Measurements from ENCODE around the gene CNTN4. TPM values are rescaled to one million over a fixed set of nuclear protein-coding genes. Genes with fewer than 3 reads are reported as not detected.

CNTN4 gene
- total and polyA plus RNA-seq, 2 donors (not counting 3 experiments of a cell fraction or from before 2014, with no cell fraction given): not detected

DNA sequence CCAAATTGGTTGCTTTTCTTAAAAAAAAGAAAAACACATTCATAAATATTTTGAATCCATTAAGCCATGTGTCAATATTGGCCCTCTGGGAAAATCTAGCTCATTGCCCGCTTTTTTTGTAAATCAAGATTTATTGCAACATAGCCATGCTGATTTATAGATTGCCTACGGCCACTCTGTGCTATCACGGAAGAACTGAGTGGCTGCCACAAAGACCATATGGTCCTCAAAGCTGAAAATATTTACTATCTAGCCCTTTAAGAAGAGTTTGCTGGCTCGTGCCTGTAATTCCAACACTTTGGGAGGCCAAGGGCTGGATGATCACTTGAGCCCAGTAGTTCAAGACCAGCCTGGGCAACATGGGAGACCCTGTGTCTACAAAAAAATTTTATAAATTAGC is 965.6 kb downstream of the CNTN4 start:
- H3K4me3 ChIP-seq (replicated peaks in 1 of 3; ENCODE audit: insufficient read depth in 1 of 3, low read depth in 1 of 3, low read length in 3 of 3): no peak overlapping the region
- no peak overlapping the region for H3K27ac ChIP-seq (ENCODE audit: insufficient read depth, low read depth, low read length)
- ChIA-PET POLR2A (no interaction called here), CTCF (interaction anchor here (1.2 kb wide), 1 partner anchor 22 kb away, joined by 3 read pairs; no protein-coding TSS in a partner anchor)
- peaks cover 2% of the 10 kb centered on the region for H3K9me3 ChIP-seq (replicated peaks; ENCODE audit: control insufficient read depth, insufficient read depth, low read length)
- no peak overlapping the region for H3K4me2 ChIP-seq (ENCODE audit: insufficient read depth, low read length)
- H4K20me1 ChIP-seq (replicated peaks; ENCODE audit: control insufficient read depth, extremely low read depth, insufficient read depth, low read length): no peaks in the 10 kb centered on the region
- no peaks in the 10 kb centered on the region for H3K4me1 ChIP-seq (ENCODE audit: control insufficient read depth, extremely low read depth, insufficient read depth, low read length)
- FAIRE-seq (no peak), DNase-seq (ENCODE audit: low read depth, low spot score) (no peak)
- intact Hi-C loops (cut with micrococcal nuclease): no loop called here
- no peak overlapping the region for H2AFZ ChIP-seq (ENCODE audit: low read depth, low read length)
- H3K36me3 ChIP-seq (ENCODE audit: control insufficient read depth in 2 of 2, extremely low read depth in 1 of 2, insufficient read depth in 2 of 2, low read length in 2 of 2): no peaks in the 10 kb centered on the region
- dilution Hi-C loops (cut with MboI; ENCODE audit: extremely low pct_ligation_motif_present, low sequenced_read_pairs): no loop called here
- BruUV-seq (replicated peaks): no TSS peak
- H3K79me2 ChIP-seq (ENCODE audit: control insufficient read depth, insufficient read depth, low read length): no peaks in the 10 kb centered on the region
- no peaks in the 10 kb centered on the region for H3K27me3 ChIP-seq (ENCODE audit: control insufficient read depth in 2 of 2, insufficient read depth in 2 of 2, low read length in 2 of 2)
- no peaks in the 10 kb centered on the region for H3K9me1 ChIP-seq (replicated peaks; ENCODE audit: control insufficient read depth, extremely low read depth, insufficient read depth, low read length)
- no peak overlapping the region for H3K9ac ChIP-seq (replicated peaks; ENCODE audit: extremely low read depth, insufficient read depth, low read length)
- TF ChIP-seq FOS (IDR thresholded peaks at IDR 0.05; ENCODE audit: borderline replicate concordance, insufficient read depth, low read length): no peak
- TF ChIP-seq POLR2AphosphoS5 (IDR thresholded peaks at IDR 0.05; ENCODE audit: insufficient read depth, low read depth, low read length): no peak
- no peak for TF ChIP-seq POLR2A (IDR thresholded peaks at IDR 0.05; ENCODE audit: low read depth, low read length)
- TF ChIP-seq MYC (IDR thresholded peaks at IDR 0.05; ENCODE audit: low read depth, low read length): no peak
- no peak for TF ChIP-seq GATA2 (IDR thresholded peaks at IDR 0.05; ENCODE audit: insufficient read depth, insufficient read length, low read depth, low read length)
- TF ChIP-seq JUN (IDR thresholded peaks at IDR 0.05; ENCODE audit: borderline replicate concordance, insufficient read depth, insufficient read length, low read depth): no peak
- no peak for TF ChIP-seq EZH2 (IDR thresholded peaks at IDR 0.05; ENCODE audit: borderline replicate concordance, low read depth, low read length, severe bottlenecking)
- TF ChIP-seq, protein P1, sequence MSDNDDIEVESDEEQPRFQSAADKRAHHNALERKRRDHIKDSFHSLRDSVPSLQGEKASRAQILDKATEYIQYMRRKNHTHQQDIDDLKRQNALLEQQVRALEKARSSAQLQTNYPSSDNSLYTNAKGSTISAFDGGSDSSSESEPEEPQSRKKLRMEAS (IDR thresholded peaks at IDR 0.05; ENCODE audit: insufficient read depth, insufficient read length): no peak
- TF ChIP-seq, protein P2, sequence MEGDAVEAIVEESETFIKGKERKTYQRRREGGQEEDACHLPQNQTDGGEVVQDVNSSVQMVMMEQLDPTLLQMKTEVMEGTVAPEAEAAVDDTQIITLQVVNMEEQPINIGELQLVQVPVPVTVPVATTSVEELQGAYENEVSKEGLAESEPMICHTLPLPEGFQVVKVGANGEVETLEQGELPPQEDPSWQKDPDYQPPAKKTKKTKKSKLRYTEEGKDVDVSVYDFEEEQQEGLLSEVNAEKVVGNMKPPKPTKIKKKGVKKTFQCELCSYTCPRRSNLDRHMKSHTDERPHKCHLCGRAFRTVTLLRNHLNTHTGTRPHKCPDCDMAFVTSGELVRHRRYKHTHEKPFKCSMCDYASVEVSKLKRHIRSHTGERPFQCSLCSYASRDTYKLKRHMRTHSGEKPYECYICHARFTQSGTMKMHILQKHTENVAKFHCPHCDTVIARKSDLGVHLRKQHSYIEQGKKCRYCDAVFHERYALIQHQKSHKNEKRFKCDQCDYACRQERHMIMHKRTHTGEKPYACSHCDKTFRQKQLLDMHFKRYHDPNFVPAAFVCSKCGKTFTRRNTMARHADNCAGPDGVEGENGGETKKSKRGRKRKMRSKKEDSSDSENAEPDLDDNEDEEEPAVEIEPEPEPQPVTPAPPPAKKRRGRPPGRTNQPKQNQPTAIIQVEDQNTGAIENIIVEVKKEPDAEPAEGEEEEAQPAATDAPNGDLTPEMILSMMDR (IDR thresholded peaks at IDR 0.05; ENCODE audit: extremely low read depth in 1 of 2, insufficient read depth in 1 of 2, low read depth in 1 of 2, low read length in 2 of 2): no peak

All from endothelial cell of umbilical vein (primary cell).